GM18508 (cell line): Measurements from ENCODE around the gene ANK2.

Experiments used
- ATAC-seq: cut with Tn5 transposase; IDR thresholded peaks from one replicate; pipeline ENCODE4 v1.9.1; 2021; ENCODE audit warnings: moderate number of reproducible peaks; ENCODE audit not compliant: insufficient read depth, unreplicated experiment

The ANK2 gene

DNA sequence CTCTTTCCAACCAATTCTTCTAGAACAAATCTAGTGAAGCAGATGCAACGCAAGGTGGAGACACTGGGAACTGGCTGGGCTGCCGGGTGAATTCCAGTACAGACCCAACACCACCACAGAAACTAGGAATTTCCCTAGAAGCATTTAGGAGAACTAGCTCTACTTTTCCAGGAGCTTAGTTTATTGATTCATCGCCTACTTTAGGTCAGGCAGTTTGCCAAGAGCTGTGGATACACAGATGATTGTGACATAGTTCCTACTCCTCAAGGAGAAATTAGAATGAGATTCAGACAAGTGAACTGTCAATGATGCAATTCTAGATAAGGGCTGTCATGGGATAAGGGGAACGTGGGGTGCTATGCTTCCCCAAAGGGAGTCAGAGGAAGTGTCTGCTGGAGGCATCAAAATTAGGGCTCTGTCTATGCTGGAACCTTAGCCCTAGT is 362.1 kb downstream of the ANK2 start:
- ATAC-seq: no peak

DNA sequence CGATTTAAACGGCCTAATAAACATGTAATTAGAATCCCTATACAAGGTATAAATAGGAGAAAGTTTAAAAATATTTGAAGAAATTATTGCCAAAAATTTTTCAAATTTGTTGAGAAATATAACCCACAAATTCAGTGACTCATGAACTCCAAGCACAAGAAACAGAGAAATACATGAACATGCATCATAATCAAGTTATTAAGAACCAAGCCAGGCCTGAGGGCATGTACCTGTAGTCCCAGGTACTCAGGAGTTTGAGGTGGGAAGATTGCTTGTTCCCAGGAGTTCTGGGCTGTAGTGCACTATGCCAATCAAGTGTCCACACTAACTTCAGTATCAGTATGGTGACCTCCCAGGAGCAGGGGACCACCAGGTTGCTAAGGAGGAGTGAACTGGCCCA is 370.2 kb downstream of the ANK2 start:
- no peak for ATAC-seq

DNA sequence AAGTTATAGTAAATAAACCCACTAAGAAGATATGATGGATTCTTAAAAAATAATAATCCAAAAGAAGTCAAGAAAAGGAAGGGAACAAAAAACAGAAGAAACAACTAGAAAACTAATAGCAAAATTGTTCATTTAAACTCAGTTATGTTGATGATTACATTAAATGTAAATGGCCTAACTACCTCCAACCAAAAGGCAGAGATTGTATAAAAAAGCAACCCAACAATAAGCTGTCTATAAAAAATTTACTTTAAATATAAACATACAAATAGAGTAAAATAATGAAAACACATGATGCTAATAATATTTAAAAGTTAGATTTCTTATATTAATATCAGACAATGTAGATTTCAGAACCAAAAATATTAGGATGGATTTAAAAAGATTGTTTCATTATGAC is 371.5 kb downstream of the ANK2 start:
- ATAC-seq: no peak

DNA sequence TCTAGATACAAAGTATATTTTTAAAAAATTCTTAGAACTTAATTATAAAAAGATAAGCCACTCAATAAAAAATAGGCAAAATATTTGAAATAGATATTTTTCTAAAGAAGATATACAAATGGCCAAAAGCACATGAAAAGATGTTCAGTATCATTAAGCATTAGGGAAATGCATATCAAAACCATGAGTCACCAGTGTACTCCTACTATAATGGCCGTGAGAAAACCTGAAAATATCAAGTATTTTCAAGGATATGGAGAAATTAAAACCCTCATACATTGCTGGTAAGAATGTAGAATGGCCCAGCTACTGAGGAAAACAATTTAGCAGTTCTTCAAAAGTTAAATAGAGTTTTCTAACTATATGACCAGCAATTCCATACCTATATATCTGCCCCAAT is 374.2 kb downstream of the ANK2 start:
- no peak for ATAC-seq

DNA sequence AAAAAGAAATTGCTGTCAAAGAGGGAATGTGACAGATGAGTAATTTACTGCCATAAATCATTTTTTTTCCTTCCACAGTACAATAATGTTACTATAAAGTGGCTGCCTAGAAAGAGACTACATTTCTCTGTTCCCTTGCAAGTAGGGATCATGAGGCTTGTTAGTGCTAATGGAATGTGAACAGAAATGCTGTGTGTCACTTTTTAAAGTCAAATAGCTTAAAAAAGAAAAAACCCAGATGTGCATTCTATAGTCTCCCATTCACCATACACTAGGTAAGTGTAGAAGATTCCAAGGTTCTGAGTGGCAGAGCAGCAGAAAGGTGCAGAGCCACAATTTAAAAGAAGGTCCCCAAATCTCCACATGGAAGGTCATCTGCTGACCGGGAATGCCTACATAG is 383.7 kb downstream of the ANK2 start:
- no peak for ATAC-seq
